OCI-LY3 (cell line): ENCODE measurements around the gene HCLS1.

Experiments used
- EZH2phosphoT487 ChIP-seq: fragments of 200-600 bp; shearing (Covaris generic); IDR thresholded peaks from 2 replicates; pipeline ENCODE4 v1.6.1; 2018; ENCODE audit warnings: antibody characterized with exemption, mixed run types, low read depth
- TF ChIP-seq, protein P1 (sequence below): fragments of 200-600, 300-600 bp; sonication (generic); IDR thresholded peaks from 2 replicates; pipeline ENCODE4 v1.5.1; 2014; ENCODE audit warnings: antibody characterized with exemption, low read length, low read depth

DNA sequence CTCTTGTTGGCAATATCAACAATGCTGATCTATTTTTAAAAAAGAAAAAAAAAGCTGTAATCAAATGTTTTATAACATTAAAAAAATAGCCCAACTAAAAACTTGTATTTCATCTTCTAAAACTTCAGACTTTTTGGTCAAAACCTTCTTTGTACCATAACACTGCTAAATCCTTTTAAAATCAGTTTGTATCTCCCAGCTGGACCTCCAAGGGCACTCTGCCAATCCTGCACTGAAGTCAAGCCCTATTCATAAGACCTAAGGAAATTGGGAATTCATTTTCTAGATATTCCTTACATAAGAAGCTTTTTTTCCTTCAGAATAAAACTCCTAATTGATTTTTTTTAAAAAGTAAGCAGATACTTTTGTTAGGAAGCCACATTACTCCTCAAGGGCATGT is 38.2 kb upstream of the HCLS1 start:
- TF ChIP-seq, protein P1, sequence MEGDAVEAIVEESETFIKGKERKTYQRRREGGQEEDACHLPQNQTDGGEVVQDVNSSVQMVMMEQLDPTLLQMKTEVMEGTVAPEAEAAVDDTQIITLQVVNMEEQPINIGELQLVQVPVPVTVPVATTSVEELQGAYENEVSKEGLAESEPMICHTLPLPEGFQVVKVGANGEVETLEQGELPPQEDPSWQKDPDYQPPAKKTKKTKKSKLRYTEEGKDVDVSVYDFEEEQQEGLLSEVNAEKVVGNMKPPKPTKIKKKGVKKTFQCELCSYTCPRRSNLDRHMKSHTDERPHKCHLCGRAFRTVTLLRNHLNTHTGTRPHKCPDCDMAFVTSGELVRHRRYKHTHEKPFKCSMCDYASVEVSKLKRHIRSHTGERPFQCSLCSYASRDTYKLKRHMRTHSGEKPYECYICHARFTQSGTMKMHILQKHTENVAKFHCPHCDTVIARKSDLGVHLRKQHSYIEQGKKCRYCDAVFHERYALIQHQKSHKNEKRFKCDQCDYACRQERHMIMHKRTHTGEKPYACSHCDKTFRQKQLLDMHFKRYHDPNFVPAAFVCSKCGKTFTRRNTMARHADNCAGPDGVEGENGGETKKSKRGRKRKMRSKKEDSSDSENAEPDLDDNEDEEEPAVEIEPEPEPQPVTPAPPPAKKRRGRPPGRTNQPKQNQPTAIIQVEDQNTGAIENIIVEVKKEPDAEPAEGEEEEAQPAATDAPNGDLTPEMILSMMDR, result no peak
- TF ChIP-seq EZH2phosphoT487, result no peak
